ENCODE measurements around the gene FIBP. TPM values are rescaled to one million over a fixed set of nuclear protein-coding genes. Genes with fewer than 3 reads are reported as not detected.
"Not testable (repeated sequence)": the region's sequence is repeated elsewhere in the genome, so short reads cannot be mapped to it uniquely, and the experiment has no call there.

The FIBP gene
- total and polyA plus RNA-seq, 5 donors from 2014 or later: 29.8 to 81.7 (median 72.1) TPM

- H3K4me1 Mint-ChIP-seq: peaks cover 13 to 59% (median 40%) of the 10 kb centered on the region in 4 donors
- peak overlapping the region; percentile 19 for H3K4me3 ChIP-seq (ENCODE audit: low read depth, low read length)
- peaks cover 11% of the 10 kb centered on the region for H3K27me3 Mint-ChIP-seq
These were observed 4.5 kb upstream of the FIBP start for GRCh38 chr11:65892661-65893317.

GRCh38 chr11:65892137-65892540 is 3.9 kb upstream of the FIBP start:
- H3K36me3 ChIP-seq (ENCODE audit: control insufficient read depth, insufficient read depth, low read length): not testable (repeated sequence)

More at GRCh38 chr11:65892661-65893317, 4.5 kb upstream of the FIBP start:
- Mint-ChIP-seq H3K36me3 (no peaks in the 10 kb centered on the region), H3K4me3 (peak overlapping the region; percentile 82 to 96 (median 90)), H3K27ac (peak overlapping the region; percentile 52 to 93 (median 90)), H3K9me3 (no peaks in the 10 kb centered on the region)
- Histone ChIP-seq H3K36me3 (ENCODE audit: control insufficient read depth, insufficient read depth, low read length) (no peaks in the 10 kb centered on the region), H3K27me3 (ENCODE audit: control insufficient read depth, insufficient read depth, low read length) (no peaks in the 10 kb centered on the region), H3K27ac (ENCODE audit: insufficient read depth, low read length, poor library complexity, severe bottlenecking) (peak overlapping the region; percentile 97), H3K9me3 (ENCODE audit: control insufficient read depth in 2 of 2, low read length in 2 of 2) (no peaks in the 10 kb centered on the region), H3K4me1 (ENCODE audit: control insufficient read depth, insufficient read depth, low read length, poor library complexity, severe bottlenecking) (peaks cover 61% of the 10 kb centered on the region)
- no peak for DNase-seq
- no peak for ATAC-seq (ENCODE audit: low read depth in 2 of 2)

DNA sequence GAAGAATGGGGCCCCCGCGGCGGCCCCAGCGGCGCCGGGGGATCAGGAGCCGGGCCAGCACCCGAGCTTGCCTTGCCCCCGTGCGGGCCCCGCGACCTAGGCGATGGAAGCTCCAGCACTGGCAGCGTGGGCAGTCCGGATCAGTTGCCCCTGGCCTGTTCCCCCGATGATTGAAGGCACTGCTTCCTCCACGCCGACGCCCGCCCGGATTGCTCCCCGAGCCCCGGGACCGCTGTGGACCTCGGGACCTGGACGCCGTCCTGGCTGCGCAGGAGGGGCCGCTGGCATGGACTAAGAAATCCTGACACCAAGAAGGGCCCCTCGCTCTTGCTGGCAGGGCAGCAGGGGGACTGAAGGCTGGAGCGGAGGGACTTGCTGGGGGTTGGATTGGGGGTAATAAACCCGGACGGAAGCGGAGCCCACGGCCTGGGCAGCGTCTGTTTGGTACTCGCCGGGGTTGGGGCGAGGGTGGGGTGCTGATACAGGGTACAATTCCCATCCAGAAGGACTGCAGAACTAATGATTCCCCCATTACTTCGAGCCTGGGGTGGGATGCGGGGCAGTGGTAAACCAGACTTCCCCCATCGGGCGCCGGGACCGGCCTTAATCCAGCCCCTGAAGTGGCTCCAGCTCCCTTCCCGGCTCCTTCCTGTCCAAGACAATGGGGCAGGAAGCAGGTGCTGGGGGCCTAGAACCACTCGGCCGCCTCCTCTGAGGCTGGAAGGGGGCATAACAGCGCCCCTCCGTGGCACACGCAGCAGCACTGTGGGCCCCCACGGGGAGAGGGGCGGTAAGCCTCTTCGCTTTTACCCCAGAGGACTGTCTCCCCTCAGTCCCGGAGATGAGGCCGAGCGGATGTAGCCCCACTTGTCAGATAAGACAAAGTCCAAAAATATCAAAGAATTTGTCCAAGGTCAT is 3.2 kb upstream of the FIBP start:
- peak overlapping the region; percentile 82 to 96 (median 90) for H3K4me3 Mint-ChIP-seq
- peak overlapping the region; percentile 48 to 93 (median 90) for H3K27ac Mint-ChIP-seq
- Histone ChIP-seq H3K4me3 (ENCODE audit: low read depth, low read length) (peak overlapping the region; percentile 42), H3K36me3 (ENCODE audit: control insufficient read depth, insufficient read depth, low read length) (no peaks in the 10 kb centered on the region), H3K27me3 (ENCODE audit: control insufficient read depth, insufficient read depth, low read length) (no peaks in the 10 kb centered on the region), H3K4me1 (ENCODE audit: control insufficient read depth, insufficient read depth, low read length, poor library complexity, severe bottlenecking) (peaks cover 64% of the 10 kb centered on the region), H3K27ac (ENCODE audit: insufficient read depth, low read length, poor library complexity, severe bottlenecking) (peak overlapping the region; percentile 97), H3K9me3 (ENCODE audit: control insufficient read depth in 2 of 2, low read length in 2 of 2) (no peaks in the 10 kb centered on the region)
- peaks cover 13 to 68% (median 47%) of the 10 kb centered on the region in 4 donors for H3K4me1 Mint-ChIP-seq
- ATAC-seq (ENCODE audit: low read depth in 2 of 2): no peak
- H3K27me3 Mint-ChIP-seq: peaks cover 6% of the 10 kb centered on the region
- H3K9me3 Mint-ChIP-seq: no peaks in the 10 kb centered on the region
- H3K36me3 Mint-ChIP-seq: peaks cover 4% of the 10 kb centered on the region
- DNase-seq: peak in 1 of 3 donors; percentile 34

More at GRCh38 chr11:65892137-65892540, 3.9 kb upstream of the FIBP start:
- peaks cover 13 to 62% (median 43%) of the 10 kb centered on the region in 4 donors for H3K4me1 Mint-ChIP-seq
- ATAC-seq (ENCODE audit: low read depth in 2 of 2); H3K27me3 Mint-ChIP-seq; H3K27me3 ChIP-seq (ENCODE audit: control insufficient read depth, insufficient read depth, low read length); H3K9me3 ChIP-seq (ENCODE audit: control insufficient read depth in 2 of 2, low read length in 2 of 2); H3K36me3 Mint-ChIP-seq; H3K9me3 Mint-ChIP-seq; DNase-seq: not testable (repeated sequence)
- peak overlapping the region; percentile 42 for H3K4me3 ChIP-seq (ENCODE audit: low read depth, low read length)
- H3K27ac ChIP-seq (ENCODE audit: insufficient read depth, low read length, poor library complexity, severe bottlenecking): peak overlapping the region; percentile 97
- H3K27ac Mint-ChIP-seq: peak overlapping the region; percentile 6 to 93 (median 90)
- peaks cover 64% of the 10 kb centered on the region for H3K4me1 ChIP-seq (ENCODE audit: control insufficient read depth, insufficient read depth, low read length, poor library complexity, severe bottlenecking)
- peak overlapping the region; percentile 82 to 96 (median 90) for H3K4me3 Mint-ChIP-seq

DNA sequence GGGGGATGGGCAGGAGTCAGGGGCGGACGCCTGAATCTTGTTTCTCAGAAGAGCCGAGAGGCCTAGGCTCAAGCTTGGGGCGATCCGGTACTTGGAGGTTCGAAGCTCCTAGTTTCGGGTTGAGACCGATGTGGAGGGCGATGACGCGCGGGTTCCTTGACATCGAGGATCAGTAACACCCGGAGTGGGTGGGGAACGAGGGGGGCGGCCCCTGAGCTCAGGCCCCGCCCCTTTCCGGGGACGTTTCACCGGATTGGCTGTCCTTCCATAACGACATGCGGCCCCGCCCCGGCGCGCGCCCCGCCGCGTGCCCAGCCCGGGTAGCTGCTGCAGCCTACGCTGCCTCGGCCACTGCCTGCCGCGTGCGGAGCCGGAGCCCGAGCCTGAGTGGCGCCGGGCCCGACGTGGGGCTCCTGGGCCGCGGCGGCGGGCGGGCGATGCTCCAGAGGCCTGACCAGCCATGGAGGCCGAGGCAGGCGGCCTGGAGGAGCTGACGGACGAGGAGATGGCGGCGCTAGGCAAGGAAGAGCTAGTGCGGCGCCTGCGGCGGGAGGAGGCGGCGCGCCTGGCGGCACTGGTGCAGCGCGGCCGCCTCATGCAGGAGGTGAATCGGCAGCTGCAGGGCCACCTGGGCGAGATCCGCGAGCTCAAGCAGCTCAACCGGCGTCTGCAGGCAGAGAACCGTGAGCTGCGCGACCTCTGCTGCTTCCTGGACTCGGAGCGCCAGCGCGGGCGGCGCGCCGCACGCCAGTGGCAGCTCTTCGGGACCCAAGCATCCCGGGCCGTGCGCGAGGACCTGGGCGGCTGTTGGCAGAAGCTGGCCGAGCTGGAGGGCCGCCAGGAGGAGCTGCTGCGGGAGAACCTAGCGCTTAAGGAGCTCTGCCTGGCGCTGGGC is 2.3 kb upstream of the FIBP start, which contains the start of gene CCDC85B:
TSS of gene CCDC85B (plus strand) at position 350 of the 895 bp plus-strand sequence. CDS start at position 461, 111 bp downstream.
- Mint-ChIP-seq H3K9me3 (no peaks in the 10 kb centered on the region), H3K4me1 (peaks cover 13 to 71% (median 47%) of the 10 kb centered on the region in 4 donors), H3K27ac (peak within 1 kb of the TSS; percentile 98 to 100 (median 99)), H3K4me3 (peak within 1 kb of the TSS; percentile 87 to 96 (median 90)), H3K27me3 (peaks cover 6% of the 10 kb centered on the region), H3K36me3 (peaks cover 4% of the 10 kb centered on the region)
- peak within 1 kb of the TSS; percentile 97 for H3K27ac ChIP-seq (ENCODE audit: insufficient read depth, low read length, poor library complexity, severe bottlenecking)
- H3K4me1 ChIP-seq (ENCODE audit: control insufficient read depth, insufficient read depth, low read length, poor library complexity, severe bottlenecking): peaks cover 64% of the 10 kb centered on the region
- peaks cover 1% of the 10 kb centered on the region for H3K36me3 ChIP-seq (ENCODE audit: control insufficient read depth, insufficient read depth, low read length)
- no peaks in the 10 kb centered on the region for H3K27me3 ChIP-seq (ENCODE audit: control insufficient read depth, insufficient read depth, low read length)
- DNase-seq: peak; percentile 98
- H3K9me3 ChIP-seq (ENCODE audit: control insufficient read depth in 2 of 2, low read length in 2 of 2): no peaks in the 10 kb centered on the region
- peak within 1 kb of the TSS; percentile 88 for H3K4me3 ChIP-seq (ENCODE audit: low read depth, low read length)
- ATAC-seq (ENCODE audit: low read depth in 2 of 2): peak; percentile 65 to 79

DNA sequence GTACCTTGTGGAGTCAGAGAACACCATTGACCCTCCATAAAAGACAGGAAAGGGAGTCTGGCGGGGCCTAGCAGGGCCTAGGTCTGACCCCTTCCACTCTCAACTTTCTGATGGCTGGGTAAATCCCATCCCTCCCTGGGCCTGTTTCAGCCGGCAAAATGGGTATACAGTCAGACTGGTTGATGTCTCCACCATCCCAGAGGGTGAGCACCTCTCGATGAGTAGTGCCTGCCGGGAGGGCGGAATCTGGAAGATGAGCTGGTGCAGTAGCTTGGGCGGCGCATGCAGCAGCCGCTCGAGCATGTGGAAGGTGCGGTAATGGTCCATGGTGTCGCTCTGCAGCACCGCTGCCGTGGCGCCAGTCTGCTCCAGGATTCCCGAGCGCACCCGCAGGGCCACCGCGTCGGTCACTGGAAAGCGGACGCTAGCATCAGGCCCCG is 528 bp downstream of the FIBP start:
- Histone ChIP-seq H3K36me3 (ENCODE audit: control insufficient read depth, insufficient read depth, low read length) (peaks cover 19% of the 10 kb centered on the region), H3K4me1 (ENCODE audit: control insufficient read depth, insufficient read depth, low read length, poor library complexity, severe bottlenecking) (peaks cover 56% of the 10 kb centered on the region), H3K4me3 (ENCODE audit: low read depth, low read length) (peak overlapping the region; percentile 69), H3K27ac (ENCODE audit: insufficient read depth, low read length, poor library complexity, severe bottlenecking) (peak overlapping the region; percentile 97), H3K9me3 (ENCODE audit: control insufficient read depth in 2 of 2, low read length in 2 of 2) (no peaks in the 10 kb centered on the region), H3K27me3 (ENCODE audit: control insufficient read depth, insufficient read depth, low read length) (no peaks in the 10 kb centered on the region)
- Mint-ChIP-seq H3K27me3 (peaks cover 6% of the 10 kb centered on the region), H3K36me3 (peaks cover 13% of the 10 kb centered on the region), H3K4me3 (peak overlapping the region; percentile 87 to 94 (median 89)), H3K9me3 (no peaks in the 10 kb centered on the region), H3K27ac (peak overlapping the region; percentile 97 to 100 (median 99)), H3K4me1 (peaks cover 13 to 73% (median 49%) of the 10 kb centered on the region in 4 donors)
- DNase-seq: no peak
- ATAC-seq (ENCODE audit: low read depth in 2 of 2): no peak

DNA sequence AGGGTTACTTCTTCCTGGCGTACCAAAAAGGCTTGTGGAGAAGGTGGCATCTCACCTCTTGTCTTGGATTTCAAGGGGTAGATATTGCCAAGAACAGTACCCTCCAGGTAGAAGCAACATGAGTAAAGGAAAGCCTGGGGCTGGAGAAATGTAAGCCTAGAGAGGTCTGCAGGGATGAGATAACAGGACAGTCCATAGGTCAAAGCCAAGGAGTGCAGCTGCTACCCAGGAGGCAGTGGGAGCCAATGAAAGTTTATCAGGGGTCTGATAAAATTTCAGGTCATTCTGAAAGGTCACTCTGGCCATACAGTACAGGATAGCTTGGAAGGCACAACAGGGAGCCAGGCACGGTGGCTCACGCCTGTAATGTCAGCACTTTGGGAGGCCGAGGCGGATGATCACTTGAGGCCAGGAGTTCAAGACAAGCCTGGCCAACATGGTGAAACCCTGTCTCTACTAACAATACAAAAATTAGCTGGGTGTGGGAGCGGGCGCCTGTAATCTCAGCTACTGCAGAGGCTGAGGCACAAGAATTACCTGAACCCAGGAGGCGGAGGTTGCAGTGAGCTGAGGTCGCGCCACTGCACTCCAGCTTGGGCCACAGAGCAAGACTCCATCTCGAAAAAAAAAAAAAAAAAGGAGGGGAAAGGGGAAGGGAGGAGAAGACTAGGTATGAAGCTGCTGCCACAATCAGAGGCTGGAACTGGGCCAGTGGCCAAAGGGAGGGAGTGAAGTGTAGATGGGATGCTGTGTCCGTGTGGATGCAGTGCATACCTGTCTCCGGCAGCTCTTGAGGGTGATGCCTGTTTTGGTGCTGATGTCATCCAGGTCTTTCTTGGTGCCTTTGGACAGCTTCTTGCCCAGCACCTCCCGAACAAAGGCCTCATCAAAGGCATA is 1.2 kb downstream of the FIBP start:
- ATAC-seq (ENCODE audit: low read depth in 2 of 2) (no peak), DNase-seq (no peak)
- Histone ChIP-seq H3K4me3 (ENCODE audit: low read depth, low read length) (peak overlapping the region; percentile 69), H3K4me1 (ENCODE audit: control insufficient read depth, insufficient read depth, low read length, poor library complexity, severe bottlenecking) (peaks cover 49% of the 10 kb centered on the region), H3K27me3 (ENCODE audit: control insufficient read depth, insufficient read depth, low read length) (no peaks in the 10 kb centered on the region), H3K27ac (ENCODE audit: insufficient read depth, low read length, poor library complexity, severe bottlenecking) (peak overlapping the region; percentile 97), H3K36me3 (ENCODE audit: control insufficient read depth, insufficient read depth, low read length) (peaks cover 19% of the 10 kb centered on the region), H3K9me3 (ENCODE audit: control insufficient read depth in 2 of 2, low read length in 2 of 2) (no peaks in the 10 kb centered on the region)
- Mint-ChIP-seq H3K27me3 (peaks cover 6% of the 10 kb centered on the region), H3K36me3 (peaks cover 13% of the 10 kb centered on the region), H3K9me3 (no peaks in the 10 kb centered on the region), H3K27ac (peak overlapping the region; percentile 97 to 100 (median 99)), H3K4me1 (peaks cover 13 to 66% (median 43%) of the 10 kb centered on the region in 4 donors), H3K4me3 (peak overlapping the region; percentile 87 to 94 (median 89))

Data from CD4-positive, CD25-positive, alpha-beta regulatory T cell (primary cell).